Caki2 (cell line): ENCODE data around the gene CDH16. TPM values are rescaled to one million over a fixed set of nuclear protein-coding genes. Genes with fewer than 3 reads are reported as not detected.
A peak's percentile ranks its signal among the peaks of the same experiment; 100 is the strongest.

ENCODE experiments used
- DNase-seq: peaks from one replicate; pipeline ENCODE4 v3.0.0-alpha.2; 2015; ENCODE audit warnings: low read depth
- in situ Hi-C: cut with HindIII; loops from 2 replicates; pipeline ENCODE4 v1.10.0; 2016; ENCODE audit warnings: low sequenced_read_pairs, low pct_unique_long_range_greater_than_20kb, mixed read lengths
- total RNA-seq: library from RNA; depleted of rRNA; stranded (reverse); fragments of >200 nt; shearing (Covaris generic); gene quantifications from 2 replicates; pipeline ENCODE4 v1.2.3, GENCODE V29; 2014; ENCODE audit warnings: low replicate concordance

CDH16 gene
- total RNA-seq, 1 experiment from 2014 or later: 56.1 TPM

GRCh38 chr16:66934138-66934838 lies 15.6 kb upstream of the CDH16 start, which contains the start of gene CIAO2B:
Gene CIAO2B, minus strand, starts transcription at chr16:66934402. Its CDS starts 38 bp downstream, at chr16:66934364.
- DNase-seq: peak; percentile 74
- in situ Hi-C loops: no loop called here

DNA sequence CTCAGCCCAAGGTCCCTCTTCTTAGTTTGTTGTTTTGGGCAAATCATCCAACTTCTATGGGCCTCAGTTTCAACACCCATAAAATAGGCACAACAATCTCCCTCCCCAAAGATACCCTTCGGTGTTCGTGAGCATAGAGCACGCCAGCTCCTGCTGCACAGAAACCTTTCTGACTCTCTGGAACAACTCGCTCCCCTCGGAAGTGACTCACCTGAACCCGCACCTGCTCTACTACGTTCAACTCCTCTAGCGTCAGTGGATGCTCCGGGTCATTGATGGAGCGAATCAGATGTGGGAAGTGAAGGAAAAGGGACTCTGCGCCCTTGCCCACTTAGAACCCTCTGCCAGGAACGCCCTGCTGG lies 15.1 kb upstream of the CDH16 start:
- DNase-seq: peak; percentile 42
- in situ Hi-C loops: no loop called here

GRCh38 chr16:66932076-66932475 lies 13.4 kb upstream of the CDH16 start:
- in situ Hi-C loops: no loop called here

GRCh38 chr16:66931665-66932064 lies 13.0 kb upstream of the CDH16 start:
- DNase-seq: no peak
- in situ Hi-C loops: no loop called here

More at GRCh38 chr16:66932076-66932475, 13.4 kb upstream of the CDH16 start:
- DNase-seq: no peak

GRCh38 chr16:66930189-66930588 lies 11.5 kb upstream of the CDH16 start:
- in situ Hi-C loops: no loop called here

DNA sequence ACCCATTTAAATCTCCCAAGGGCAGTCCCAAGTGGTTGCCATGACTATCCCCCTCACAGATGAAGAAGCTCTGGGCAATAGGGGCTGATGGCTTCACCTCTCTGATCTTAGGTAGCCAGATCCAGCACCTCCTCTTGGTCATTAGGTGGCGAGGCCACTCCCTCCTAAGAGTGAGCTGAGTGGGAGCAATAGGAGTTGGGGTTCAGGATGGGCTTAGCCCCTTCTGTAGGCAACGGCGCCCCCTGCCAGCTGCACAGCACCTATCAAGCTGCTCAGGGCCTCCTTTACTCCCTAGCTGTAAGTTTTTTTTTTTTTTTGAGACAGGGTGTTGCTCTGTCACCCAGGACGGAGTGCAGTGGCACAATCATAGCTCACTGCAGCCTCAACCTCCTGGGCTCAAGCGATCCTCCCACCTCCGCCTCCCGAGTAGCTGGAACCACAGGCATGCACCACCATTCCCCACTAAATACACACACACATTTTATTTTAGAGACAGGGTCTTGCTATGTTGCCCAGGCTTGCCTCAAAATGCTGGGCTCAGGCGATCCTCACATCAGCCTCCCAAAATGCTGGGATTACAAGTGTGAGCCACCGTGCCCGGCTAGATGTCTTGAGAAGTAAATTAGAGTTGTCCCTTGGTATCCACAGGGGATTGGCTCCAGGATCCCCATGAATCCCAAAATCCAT lies 10.2 kb upstream of the CDH16 start:
- in situ Hi-C loops: no loop called here
- peak; percentile 58 for DNase-seq

More at GRCh38 chr16:66930189-66930588, 11.5 kb upstream of the CDH16 start:
- DNase-seq: peak; percentile 77

DNA sequence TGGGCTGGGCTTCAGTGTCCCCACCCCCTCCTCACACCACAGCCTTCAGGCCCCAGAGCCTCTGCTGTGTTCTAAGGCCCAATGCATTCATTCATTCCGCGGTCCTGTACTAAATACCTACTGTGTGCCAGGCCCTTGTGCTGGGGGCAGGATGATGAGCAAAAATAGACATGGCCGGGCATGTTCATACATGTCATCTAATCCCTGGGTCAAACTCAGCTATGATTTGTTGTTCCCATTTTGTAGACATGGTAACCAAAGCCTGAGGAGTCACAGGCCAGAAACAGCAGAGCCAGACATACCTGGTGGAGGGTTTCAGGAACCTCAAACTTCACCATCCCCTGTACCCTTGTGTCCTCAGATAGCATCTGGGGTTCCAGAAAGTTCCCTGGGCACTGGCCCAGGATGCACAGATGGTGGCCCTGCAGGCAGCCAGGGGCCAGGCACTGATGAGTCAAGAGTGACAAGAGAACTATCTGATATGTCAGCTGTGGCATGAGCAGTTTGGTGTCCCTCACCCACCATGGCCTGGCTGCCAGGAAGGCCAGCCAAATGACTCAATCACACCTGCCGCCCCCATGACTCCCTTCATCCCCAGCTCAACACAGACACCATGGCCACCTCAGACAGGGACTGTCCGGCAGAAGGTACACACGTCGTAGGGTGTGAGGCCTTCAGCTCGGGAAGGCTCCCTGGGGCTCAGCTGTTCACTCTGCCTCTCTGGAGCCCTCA lies 9.4 kb upstream of the CDH16 start:
- in situ Hi-C loops: no loop called here
- peak; percentile 68 for DNase-seq

DNA sequence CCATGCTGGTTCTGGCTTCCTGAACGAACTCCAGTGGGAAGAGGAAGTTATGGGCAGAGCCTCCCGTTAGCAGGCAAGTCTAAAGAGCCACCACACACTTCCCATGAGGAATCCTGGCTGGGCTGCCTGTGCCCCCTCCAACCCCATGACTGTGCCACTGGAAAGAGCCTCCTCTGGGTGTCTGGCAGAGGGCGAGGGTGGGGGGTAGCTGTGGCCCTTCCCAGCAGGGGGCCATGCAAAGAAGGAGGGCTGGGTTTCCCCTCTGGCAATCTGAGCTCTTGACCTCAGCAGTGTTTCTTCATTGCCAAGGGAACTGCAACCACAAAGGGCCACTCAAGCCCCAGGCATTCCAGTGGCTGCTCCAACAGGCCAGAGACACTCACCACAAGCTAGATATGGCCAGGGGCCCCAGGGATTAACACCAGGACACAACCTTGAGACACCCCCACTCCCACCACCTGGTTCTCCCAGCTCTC lies 8.3 kb upstream of the CDH16 start:
- in situ Hi-C loops: no loop called here
- peak; percentile 96 for DNase-seq

DNA sequence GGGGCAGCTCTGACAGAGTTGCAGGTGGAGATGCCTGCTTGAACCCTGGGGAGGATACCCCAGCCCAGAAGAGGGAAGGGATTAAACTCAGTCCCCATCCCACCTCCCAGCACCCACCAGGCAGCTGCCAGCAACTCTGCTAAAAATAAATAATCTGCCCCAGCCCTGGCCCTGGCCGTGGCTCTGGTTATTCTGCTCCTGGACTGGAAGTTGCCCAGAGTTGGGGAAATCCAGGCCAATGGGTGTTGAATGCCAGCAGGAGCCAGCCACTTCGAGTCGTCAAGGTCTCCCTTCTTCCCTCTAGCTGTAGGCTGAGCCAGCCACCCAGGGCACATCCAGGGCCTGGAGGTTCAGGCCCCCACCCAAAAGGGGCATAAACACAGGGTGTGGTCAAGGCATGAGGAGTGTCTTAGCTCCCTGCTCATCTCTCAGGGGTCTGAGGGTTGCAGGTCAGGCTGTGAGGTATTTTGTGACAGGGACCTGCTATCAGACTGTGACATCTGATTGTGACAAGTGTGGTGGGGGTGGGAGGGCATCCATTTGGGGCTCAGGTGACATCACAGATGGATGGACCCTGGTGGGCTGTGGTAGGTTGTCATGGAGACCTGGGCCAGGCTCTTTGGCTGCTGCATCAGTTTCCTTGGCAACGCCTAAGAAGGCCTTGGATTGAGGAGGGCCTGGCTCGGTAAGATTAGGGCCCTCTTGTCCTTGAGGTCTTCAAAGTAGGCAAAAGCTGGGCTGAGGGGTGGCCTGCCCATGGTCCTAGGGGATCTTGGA lies 7.7 kb upstream of the CDH16 start:
- peak; percentile 49 for DNase-seq
- in situ Hi-C loops: no loop called here

GRCh38 chr16:66925322-66925840 lies 6.7 kb upstream of the CDH16 start, which contains the start of gene RRAD:
Gene RRAD, minus strand, starts transcription at chr16:66925535. Its CDS starts 356 bp downstream, at chr16:66925179.
- in situ Hi-C loops: no loop called here

DNA sequence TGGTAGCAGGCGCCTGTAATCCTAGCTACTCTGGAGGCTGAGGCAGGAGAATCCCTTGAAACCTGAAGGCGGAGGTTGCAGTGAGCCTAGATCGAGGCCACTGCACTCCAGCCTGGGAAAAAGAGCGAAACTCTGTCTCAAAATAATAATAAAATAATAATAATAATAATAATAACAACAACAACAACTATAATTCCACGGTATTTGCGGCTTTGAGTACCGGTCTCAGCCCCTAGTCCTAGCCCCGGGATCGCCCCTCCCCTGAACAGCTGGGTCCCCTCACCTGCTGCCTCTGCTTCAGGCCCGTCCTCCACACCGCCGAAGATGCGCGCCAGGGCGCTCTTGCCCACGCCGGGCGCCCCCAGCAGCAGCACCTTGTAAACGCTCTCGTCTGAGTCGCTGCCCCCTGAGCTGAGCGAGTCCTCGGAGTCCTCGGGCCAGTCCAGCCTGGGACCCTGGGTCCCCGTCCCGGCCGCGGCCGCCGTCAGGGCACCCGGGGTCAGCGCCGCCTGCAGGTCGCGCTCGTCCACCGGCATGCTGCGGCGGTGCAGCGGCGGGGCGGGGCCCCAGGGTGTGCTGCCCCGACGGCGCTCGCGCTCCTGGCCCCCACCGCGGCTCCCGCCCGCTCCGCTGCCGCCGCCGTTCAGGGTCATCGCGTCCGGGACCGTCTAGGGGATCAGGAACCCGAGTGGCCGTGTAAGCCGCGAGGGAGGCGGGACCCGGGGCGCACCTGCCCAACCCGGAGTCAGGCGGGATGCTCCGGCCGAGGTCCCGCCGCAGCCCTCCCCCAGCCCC lies 6.0 kb upstream of the CDH16 start:
- peak; percentile 56 for DNase-seq
- in situ Hi-C loops: no loop called here

More at GRCh38 chr16:66925322-66925840, 6.7 kb upstream of the CDH16 start, which contains the start of gene RRAD:
- peak; percentile 76 for DNase-seq

GRCh38 chr16:66923866-66924265 lies 5.2 kb upstream of the CDH16 start:
- in situ Hi-C loops: no loop called here
- no peak for DNase-seq

GRCh38 chr16:66923247-66923731 lies 4.6 kb upstream of the CDH16 start:
- no peak for DNase-seq
- in situ Hi-C loops: no loop called here

- in situ Hi-C loops: no loop called here
- DNase-seq: no peak
These were observed 3.2 kb upstream of the CDH16 start for GRCh38 chr16:66921729-66922450.

DNA sequence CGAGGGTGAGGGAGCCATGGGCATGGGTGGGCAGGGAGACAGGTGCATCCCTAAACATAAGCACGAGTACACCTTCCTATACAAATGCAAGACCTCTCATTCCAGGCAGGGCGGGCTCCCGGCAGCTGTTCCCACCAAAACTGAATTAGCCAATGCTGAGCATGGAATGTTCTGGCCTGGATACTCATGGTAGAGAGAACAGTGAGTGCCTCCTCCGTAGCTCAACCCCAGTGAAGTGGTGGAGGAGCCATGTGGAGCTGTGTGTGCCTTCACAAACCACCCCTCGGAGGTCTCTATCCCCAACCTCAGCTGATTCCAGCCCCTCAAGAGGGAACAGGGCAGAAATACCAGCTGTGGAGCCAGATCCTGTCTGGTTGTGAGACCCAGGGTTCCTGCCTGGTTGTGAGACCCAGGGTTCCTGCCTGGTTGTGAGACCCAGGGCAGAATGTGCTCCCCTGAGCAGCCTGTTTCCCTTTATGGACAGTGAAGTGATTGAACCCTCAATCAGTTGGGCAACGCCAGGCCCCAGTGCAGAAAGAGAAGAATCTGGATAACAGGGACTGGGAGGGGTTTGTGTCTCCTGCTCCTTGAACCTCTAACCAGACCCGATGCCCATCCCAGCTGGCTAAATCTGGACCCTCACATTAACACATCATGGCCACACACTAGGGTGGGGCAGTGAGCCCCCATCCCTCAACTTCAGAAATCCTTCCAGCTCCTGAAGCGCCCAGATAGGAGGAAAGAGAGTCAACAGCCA lies 2.4 kb upstream of the CDH16 start:
- in situ Hi-C loops: no loop called here
- no peak for DNase-seq

DNA sequence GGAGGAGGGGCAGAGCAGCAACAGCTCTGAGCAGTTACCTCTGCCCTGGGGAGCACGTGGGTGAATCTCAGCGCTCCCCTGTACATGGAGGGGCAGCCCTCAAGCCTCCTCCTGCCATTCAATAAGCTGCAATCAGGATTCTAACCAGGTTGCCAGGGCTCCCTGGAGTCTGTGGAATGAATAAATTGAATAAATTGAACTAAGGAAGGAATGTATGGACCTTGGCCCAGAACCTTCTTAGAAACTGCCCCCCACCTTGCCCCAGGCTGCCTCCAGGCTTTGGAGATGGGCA lies 1.6 kb upstream of the CDH16 start:
- DNase-seq: no peak
- in situ Hi-C loops: no loop called here
